ENCODE results near the gene EFNA1. TPM values are rescaled to one million over a fixed set of nuclear protein-coding genes. Genes with fewer than 3 reads are reported as not detected.

The EFNA1 gene
- total and polyA plus RNA-seq, 2 donors (not counting 3 experiments of a cell fraction or from before 2014, with no cell fraction given): 107 to 289 TPM

- no peak overlapping the region for H2AFZ ChIP-seq (ENCODE audit: low read depth, low read length)
- dilution Hi-C loops (cut with MboI; ENCODE audit: extremely low pct_ligation_motif_present, low sequenced_read_pairs) (no loop called here), intact Hi-C loops (cut with micrococcal nuclease) (loop anchor here (2.0 to 5.0 kb wide), 2 partner anchors 15 to 154 kb away; partner anchors contain the start of genes CKS1B, DPM3 and SHC1)
- BruUV-seq (replicated peaks): no TSS peak
- TF ChIP-seq CTCF (IDR thresholded peaks at IDR 0.05; ENCODE audit: extremely low read depth in 1 of 2, insufficient read depth in 1 of 2, low read depth in 1 of 2, low read length in 2 of 2) (no peak), POLR2AphosphoS5 (IDR thresholded peaks at IDR 0.05; ENCODE audit: insufficient read depth, low read depth, low read length) (no peak), FOS (IDR thresholded peaks at IDR 0.05; ENCODE audit: borderline replicate concordance, insufficient read depth, low read length) (no peak), EZH2 (IDR thresholded peaks at IDR 0.05; ENCODE audit: borderline replicate concordance, low read depth, low read length, severe bottlenecking) (no peak), GATA2 (IDR thresholded peaks at IDR 0.05; ENCODE audit: insufficient read depth, insufficient read length, low read depth, low read length) (no peak), MYC (IDR thresholded peaks at IDR 0.05; ENCODE audit: low read depth, low read length) (no peak), JUN (IDR thresholded peaks at IDR 0.05; ENCODE audit: borderline replicate concordance, insufficient read depth, insufficient read length, low read depth) (no peak), MAX (IDR thresholded peaks at IDR 0.05; ENCODE audit: insufficient read depth, insufficient read length) (no peak), POLR2A (IDR thresholded peaks at IDR 0.05; ENCODE audit: low read depth, low read length) (no peak)
- H3K4me3 ChIP-seq (replicated peaks in 1 of 3; ENCODE audit: insufficient read depth in 1 of 3, low read depth in 1 of 3, low read length in 3 of 3): no peak overlapping the region
- H3K27ac ChIP-seq (ENCODE audit: insufficient read depth, low read depth, low read length): peak overlapping the region; percentile 90
- no peaks in the 10 kb centered on the region for H4K20me1 ChIP-seq (replicated peaks; ENCODE audit: control insufficient read depth, extremely low read depth, insufficient read depth, low read length)
- no peak overlapping the region for H3K4me2 ChIP-seq (ENCODE audit: insufficient read depth, low read length)
- POLR2A ChIA-PET: no interaction called here
- H3K27me3 ChIP-seq (ENCODE audit: control insufficient read depth in 2 of 2, insufficient read depth in 2 of 2, low read length in 2 of 2): peaks cover 0 to under 1% of the 10 kb centered on the region in 2 experiments
- H3K4me1 ChIP-seq (ENCODE audit: control insufficient read depth, extremely low read depth, insufficient read depth, low read length): peaks cover 51% of the 10 kb centered on the region
- CTCF ChIA-PET: interaction anchor here (0.7 to 15.5 kb wide), 5 partner anchors 18 to 46 kb away, joined by 3 to 204 read pairs (median 5); partner anchors contain the start of gene KRTCAP2
- peaks cover under 1 to 6% of the 10 kb centered on the region in 2 experiments for H3K36me3 ChIP-seq (ENCODE audit: control insufficient read depth in 2 of 2, extremely low read depth in 1 of 2, insufficient read depth in 2 of 2, low read length in 2 of 2)
- no peaks in the 10 kb centered on the region for H3K9me3 ChIP-seq (replicated peaks; ENCODE audit: control insufficient read depth, insufficient read depth, low read length)
- H3K79me2 ChIP-seq (ENCODE audit: control insufficient read depth, insufficient read depth, low read length): peaks cover 22% of the 10 kb centered on the region
- H3K9me1 ChIP-seq (replicated peaks; ENCODE audit: control insufficient read depth, extremely low read depth, insufficient read depth, low read length): no peaks in the 10 kb centered on the region
- peak; percentile 32 for DNase-seq (ENCODE audit: low read depth, low spot score)
- H3K9ac ChIP-seq (replicated peaks; ENCODE audit: extremely low read depth, insufficient read depth, low read length): no peak overlapping the region
- no peak for FAIRE-seq
These were observed 1.6 kb upstream of the EFNA1 start for GRCh38 chr1:155125946-155126555.
